WERI-Rb-1 (cell line): ENCODE measurements around the gene OR9Q2.

Source experiments
- DNase-seq: peaks from one replicate; pipeline ENCODE4 v3.0.0-alpha.2; 2020
- H3K27ac ChIP-seq: fragments of 250-450 bp; sonication (Bioruptor Pico); 2 replicates; pipeline ENCODE4 v1.5.1; 2020; ENCODE audit warnings: mild to moderate bottlenecking, moderate library complexity
- H3K27me3 ChIP-seq: fragments of 250-450 bp; sonication (Bioruptor Pico); 2 replicates; pipeline ENCODE4 v1.5.1; 2021; ENCODE audit warnings: mild to moderate bottlenecking, low read depth, moderate library complexity; ENCODE audit not compliant: insufficient read depth, severe bottlenecking
- H3K36me3 ChIP-seq: fragments of 250-450 bp; sonication (Bioruptor Pico); 2 replicates; pipeline ENCODE4 v1.5.1; 2020; ENCODE audit warnings: mild to moderate bottlenecking, moderate library complexity
- H3K4me3 ChIP-seq: 2 replicates; pipeline ENCODE4 v1.5.1; 2011; ENCODE audit warnings: low read depth, mild to moderate bottlenecking, control low read depth, low read length
- H3K9me3 ChIP-seq: fragments of 250-450 bp; sonication (Bioruptor Pico); 2 replicates; pipeline ENCODE4 v1.5.1; 2021; ENCODE audit warnings: mild to moderate bottlenecking, moderate library complexity; ENCODE audit not compliant: severe bottlenecking
- TF ChIP-seq, protein P1 (sequence below): IDR thresholded peaks from 2 replicates; pipeline ENCODE4 v1.5.1; 2011; ENCODE audit warnings: low read depth, mild to moderate bottlenecking, control low read depth, inconsistent platforms, low read length

OR9Q2 gene, protein sequence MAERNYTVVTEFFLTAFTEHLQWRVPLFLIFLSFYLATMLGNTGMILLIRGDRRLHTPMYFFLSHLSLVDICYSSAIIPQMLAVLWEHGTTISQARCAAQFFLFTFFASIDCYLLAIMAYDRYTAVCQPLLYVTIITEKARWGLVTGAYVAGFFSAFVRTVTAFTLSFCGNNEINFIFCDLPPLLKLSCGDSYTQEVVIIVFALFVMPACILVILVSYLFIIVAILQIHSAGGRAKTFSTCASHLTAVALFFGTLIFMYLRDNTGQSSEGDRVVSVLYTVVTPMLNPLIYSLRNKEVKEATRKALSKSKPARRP

DNA sequence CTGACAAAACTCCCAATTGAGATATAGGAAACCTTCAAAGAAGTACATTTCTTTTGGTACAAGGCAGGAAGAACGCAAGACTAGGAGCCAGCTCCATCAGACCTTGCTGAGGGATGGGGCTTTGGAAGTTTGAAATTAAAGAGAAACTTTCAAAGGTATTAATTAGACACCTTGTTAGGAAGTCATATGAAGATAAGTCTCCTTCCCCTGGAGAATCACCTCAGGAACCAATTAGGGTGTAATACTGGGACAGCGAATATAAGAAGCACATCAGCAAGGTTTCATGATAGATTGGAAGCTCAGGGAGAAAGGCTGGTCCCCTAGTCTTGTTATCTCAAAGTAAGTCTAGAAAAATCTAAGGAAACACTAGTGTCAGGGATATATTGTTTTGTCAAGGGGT, at the start of gene OR9Q2:
Gene OR9Q2 (plus strand): TSS at position 301 of the 400 bp plus-strand sequence. CDS start 1,421 bp downstream, outside the sequence.
- no peak within 1 kb of the TSS for H3K4me3 ChIP-seq
- H3K36me3 ChIP-seq: no peaks in the 10 kb centered on the region
- DNase-seq: no peak
- TF ChIP-seq, protein P1, sequence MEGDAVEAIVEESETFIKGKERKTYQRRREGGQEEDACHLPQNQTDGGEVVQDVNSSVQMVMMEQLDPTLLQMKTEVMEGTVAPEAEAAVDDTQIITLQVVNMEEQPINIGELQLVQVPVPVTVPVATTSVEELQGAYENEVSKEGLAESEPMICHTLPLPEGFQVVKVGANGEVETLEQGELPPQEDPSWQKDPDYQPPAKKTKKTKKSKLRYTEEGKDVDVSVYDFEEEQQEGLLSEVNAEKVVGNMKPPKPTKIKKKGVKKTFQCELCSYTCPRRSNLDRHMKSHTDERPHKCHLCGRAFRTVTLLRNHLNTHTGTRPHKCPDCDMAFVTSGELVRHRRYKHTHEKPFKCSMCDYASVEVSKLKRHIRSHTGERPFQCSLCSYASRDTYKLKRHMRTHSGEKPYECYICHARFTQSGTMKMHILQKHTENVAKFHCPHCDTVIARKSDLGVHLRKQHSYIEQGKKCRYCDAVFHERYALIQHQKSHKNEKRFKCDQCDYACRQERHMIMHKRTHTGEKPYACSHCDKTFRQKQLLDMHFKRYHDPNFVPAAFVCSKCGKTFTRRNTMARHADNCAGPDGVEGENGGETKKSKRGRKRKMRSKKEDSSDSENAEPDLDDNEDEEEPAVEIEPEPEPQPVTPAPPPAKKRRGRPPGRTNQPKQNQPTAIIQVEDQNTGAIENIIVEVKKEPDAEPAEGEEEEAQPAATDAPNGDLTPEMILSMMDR: no peak
- H3K9me3 ChIP-seq: no peaks in the 10 kb centered on the region
- H3K27me3 ChIP-seq: peaks cover 48% of the 10 kb centered on the region
- no peak within 1 kb of the TSS for H3K27ac ChIP-seq

DNA sequence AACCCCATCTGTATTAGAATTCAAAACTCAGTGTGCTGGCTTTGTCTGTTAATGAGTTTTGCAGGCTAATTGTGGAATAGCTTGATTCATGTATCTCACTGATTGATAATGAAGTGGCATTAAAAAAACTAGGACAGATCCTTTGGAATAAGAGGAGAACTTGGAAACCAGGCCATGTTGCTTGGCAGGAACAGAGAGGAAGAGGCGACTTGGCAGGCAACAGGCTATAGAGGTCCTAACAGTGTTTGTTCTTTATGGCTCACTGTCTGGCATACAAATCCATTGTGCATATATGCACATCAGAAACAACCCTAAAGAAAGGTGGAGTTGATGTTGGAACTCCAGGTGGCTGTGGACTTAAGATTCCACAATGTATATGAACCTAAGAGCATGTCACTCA, 46.1 kb upstream of the OR9Q2 start:
- H3K27me3 ChIP-seq: peaks cover 17% of the 10 kb centered on the region
- no peak for DNase-seq
- no peak overlapping the region for H3K4me3 ChIP-seq
- TF ChIP-seq, protein P1: no peak
- H3K36me3 ChIP-seq: no peaks in the 10 kb centered on the region
- no peak overlapping the region for H3K27ac ChIP-seq
- H3K9me3 ChIP-seq: peaks cover 3% of the 10 kb centered on the region

DNA sequence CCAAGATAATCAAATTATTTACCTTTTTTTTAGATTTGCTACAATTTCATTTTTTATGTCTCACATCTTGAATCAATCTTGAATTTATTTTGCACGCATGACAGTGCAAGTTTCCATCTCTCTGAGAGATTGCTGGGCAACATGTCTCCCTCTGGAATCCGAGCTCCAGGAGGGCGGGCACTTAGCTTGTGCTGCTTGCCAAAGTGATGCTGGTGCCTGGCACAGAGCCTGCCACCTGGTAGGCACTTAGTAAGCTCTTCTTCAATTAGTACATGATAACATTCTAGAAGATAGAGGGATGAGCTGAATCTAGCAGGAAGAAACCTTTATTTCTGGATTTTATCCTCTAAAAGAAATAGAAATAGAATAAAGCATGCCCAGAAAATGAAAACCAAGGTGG, 36.1 kb upstream of the OR9Q2 start:
- H3K4me3 ChIP-seq: no peak overlapping the region
- no peaks in the 10 kb centered on the region for H3K9me3 ChIP-seq
- H3K27me3 ChIP-seq: peaks cover 27% of the 10 kb centered on the region
- no peak for DNase-seq
- H3K27ac ChIP-seq: no peak overlapping the region
- H3K36me3 ChIP-seq: no peaks in the 10 kb centered on the region
- TF ChIP-seq, protein P1: no peak

DNA sequence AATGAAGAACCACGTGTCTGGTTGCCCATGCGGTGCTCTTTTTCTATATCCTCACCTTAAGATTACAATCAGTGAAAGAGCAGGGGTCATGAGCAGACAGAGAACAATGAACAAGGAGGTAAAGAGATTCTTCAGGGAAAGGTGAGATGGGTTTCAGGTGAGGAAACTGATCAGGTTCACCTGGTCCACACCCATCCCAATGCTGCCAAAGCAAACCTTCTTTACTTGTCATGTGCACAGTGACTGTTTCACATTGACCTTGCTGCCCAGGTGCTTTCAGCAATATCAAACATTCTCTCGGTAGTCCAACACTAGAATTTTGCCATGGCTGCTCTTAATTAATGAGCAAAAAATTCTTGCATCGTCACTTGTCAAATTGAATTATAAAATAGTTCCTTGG, 24.5 kb upstream of the OR9Q2 start:
- Histone ChIP-seq H3K4me3 (no peak overlapping the region), H3K27ac (no peak overlapping the region), H3K9me3 (no peaks in the 10 kb centered on the region), H3K27me3 (peaks cover 40% of the 10 kb centered on the region), H3K36me3 (no peaks in the 10 kb centered on the region)
- TF ChIP-seq, protein P1: no peak
- DNase-seq: no peak

DNA sequence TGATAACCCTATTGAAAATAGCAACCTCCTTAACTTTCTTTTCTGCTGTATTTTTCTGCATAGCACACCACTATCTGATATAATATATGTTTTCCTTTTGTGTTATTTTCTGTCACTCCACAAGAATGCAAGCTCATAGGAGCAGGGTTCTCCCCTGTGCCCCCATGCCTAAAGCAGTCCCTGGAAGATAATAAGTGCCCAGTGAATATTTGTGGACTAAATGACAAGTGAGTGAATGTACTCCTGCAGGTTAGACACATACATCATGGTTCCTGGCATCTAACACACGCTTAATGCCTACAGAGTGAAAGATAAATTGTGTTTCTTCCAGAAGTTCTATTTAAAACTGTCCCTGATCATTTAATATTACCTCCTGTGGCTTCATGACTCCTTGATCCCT, 23.9 kb upstream of the OR9Q2 start:
- DNase-seq: no peak
- Histone ChIP-seq H3K4me3 (no peak overlapping the region), H3K27me3 (peaks cover 40% of the 10 kb centered on the region), H3K27ac (no peak overlapping the region), H3K36me3 (no peaks in the 10 kb centered on the region), H3K9me3 (no peaks in the 10 kb centered on the region)
- TF ChIP-seq, protein P1: no peak
